GOT3 (cell line): Measurements from ENCODE around the gene TMEFF2.

ENCODE experiments used
- DNase-seq: peaks from one replicate; lab custom pipeline; 2025; ENCODE audit warnings: mixed read lengths; lab: John Stamatoyannopoulos, UW

The TMEFF2 gene

GRCh38 chr2:191965733-191966132 is 229.0 kb downstream of the TMEFF2 start:
- no peak for DNase-seq

GRCh38 chr2:191961556-191961955 is 233.2 kb downstream of the TMEFF2 start:
- no peak for DNase-seq

GRCh38 chr2:191959209-191959608 is 235.5 kb downstream of the TMEFF2 start:
- DNase-seq, result no peak

- no peak for DNase-seq
Observed at GRCh38 chr2:191957996-191958860, 236.5 kb downstream of the TMEFF2 start.

- no peak for DNase-seq
Observed at GRCh38 chr2:191954451-191954850, 240.3 kb downstream of the TMEFF2 start.

GRCh38 chr2:191952515-191953270 is 242.0 kb downstream of the TMEFF2 start:
- no peak for DNase-seq

- no peak for DNase-seq
Observed at GRCh38 chr2:191951832-191952231, 242.9 kb downstream of the TMEFF2 start.

- no peak for DNase-seq
Observed at GRCh38 chr2:191951376-191951775, 243.4 kb downstream of the TMEFF2 start.

GRCh38 chr2:191950132-191950874 is 244.4 kb downstream of the TMEFF2 start:
- DNase-seq, result no peak

- DNase-seq, result no peak
Observed at GRCh38 chr2:191947235-191947634, 247.5 kb downstream of the TMEFF2 start.

- no peak for DNase-seq
Observed at GRCh38 chr2:191946471-191947182, 248.1 kb downstream of the TMEFF2 start.

GRCh38 chr2:191945623-191946022 is 249.1 kb downstream of the TMEFF2 start:
- DNase-seq, result no peak

GRCh38 chr2:191942739-191943103 is 252.0 kb downstream of the TMEFF2 start:
- no peak for DNase-seq

- no peak for DNase-seq
Observed at GRCh38 chr2:191942090-191942738, 252.5 kb downstream of the TMEFF2 start.

- DNase-seq, result no peak
Observed at GRCh38 chr2:191941376-191941929, 253.3 kb downstream of the TMEFF2 start.

- DNase-seq, result no peak
Observed at GRCh38 chr2:191938779-191939178, 256.0 kb downstream of the TMEFF2 start.

- no peak for DNase-seq
Observed at GRCh38 chr2:191936882-191937405, 257.8 kb downstream of the TMEFF2 start.

GRCh38 chr2:191935247-191935646 is 259.5 kb downstream of the TMEFF2 start:
- no peak for DNase-seq

GRCh38 chr2:191933307-191934105 is 261.2 kb downstream of the TMEFF2 start:
- no peak for DNase-seq

GRCh38 chr2:191932286-191932685 is 262.4 kb downstream of the TMEFF2 start:
- DNase-seq, result no peak
